MM.1S (cell line): ENCODE measurements around the gene ADIRF.

ENCODE experiments used
- CTCF ChIP-seq: fragments of 300-600 bp; sonication (generic); IDR thresholded peaks from 2 replicates; pipeline ENCODE4 v1.5.1; 2016; ENCODE audit warnings: antibody characterized with exemption, low read length, mixed read lengths
- EZH2 ChIP-seq: fragments of 300-600 bp; sonication (generic); optimal IDR thresholded peaks from 2 replicates; pipeline ENCODE3; 2017; ENCODE audit warnings: low read depth, mild to moderate bottlenecking, antibody characterized with exemption, low read length, mixed read lengths
- EZH2phosphoT487 ChIP-seq: fragments of 300-600 bp; sonication (generic); IDR thresholded peaks from 2 replicates; pipeline ENCODE4 v1.6.1; 2018; ENCODE audit warnings: antibody characterized with exemption, low read length

- no peak for TF ChIP-seq CTCF
- no peak for TF ChIP-seq EZH2
- TF ChIP-seq EZH2phosphoT487 = no peak
Observed at GRCh38 chr10:86968271-86968993, at the start of gene ADIRF.
